Activated CD8-positive, alpha-beta memory T cell treated with anti-CD3 and anti-CD28 coated beads, Interleukin-2, amount 50 U/mL, for 4 hours (primary cell): ENCODE data around the gene CHEK2.
"Not testable (repeated sequence)": the region's sequence is repeated elsewhere in the genome, so short reads cannot be mapped to it uniquely, and the experiment has no call there.

ENCODE experiments used
- DNase-seq: peaks from one replicate; pipeline ENCODE4 v3.0.0-alpha.2; 2020

CHEK2 gene

DNA sequence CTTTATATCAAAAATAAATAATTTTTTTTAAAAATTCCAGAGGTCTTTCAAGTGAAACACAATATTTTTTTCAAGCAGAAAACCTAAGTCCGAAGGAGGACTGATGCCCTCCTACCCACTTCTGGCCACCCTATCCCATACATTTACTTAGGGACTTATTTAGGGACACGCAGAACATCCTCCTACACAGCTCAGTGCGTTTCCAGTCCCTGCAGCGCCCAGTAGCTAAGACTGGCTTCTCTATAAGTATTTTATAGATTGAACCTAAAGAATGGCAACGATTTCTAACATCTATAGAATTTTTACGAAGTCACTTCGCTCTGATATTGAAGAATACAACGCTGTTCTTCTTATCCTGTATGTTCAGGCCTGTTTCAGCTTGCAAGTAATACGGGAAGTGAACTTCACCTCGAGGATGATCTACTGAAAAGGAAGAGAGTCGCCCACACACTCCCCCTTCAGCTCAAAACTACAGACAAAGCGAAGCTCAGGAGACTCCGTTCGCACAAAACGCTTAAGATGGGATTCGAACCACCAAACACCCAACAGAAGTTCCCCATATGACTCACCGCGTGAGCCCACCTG is 328 bp downstream of the CHEK2 start:
- no peak for DNase-seq

DNA sequence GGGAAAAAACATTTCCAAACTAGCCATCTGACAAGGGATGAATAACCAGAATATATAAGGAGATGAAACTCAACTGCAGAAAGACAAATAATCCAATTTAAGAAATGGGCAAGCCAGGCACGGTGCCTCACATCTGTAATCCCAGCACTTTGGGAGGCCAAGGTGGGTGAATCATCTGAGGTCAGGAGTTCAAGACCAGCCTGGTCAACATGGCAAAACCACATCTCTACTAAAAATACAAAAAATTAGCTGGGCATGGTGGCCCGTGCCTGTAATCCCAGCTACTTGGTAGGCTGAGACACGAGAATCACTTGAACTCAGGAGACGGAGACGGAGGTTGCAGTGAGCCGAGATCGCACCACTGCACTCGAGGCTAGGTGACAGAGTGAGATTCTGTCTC is 2.7 kb downstream of the CHEK2 start:
- DNase-seq, result not testable (repeated sequence)

DNA sequence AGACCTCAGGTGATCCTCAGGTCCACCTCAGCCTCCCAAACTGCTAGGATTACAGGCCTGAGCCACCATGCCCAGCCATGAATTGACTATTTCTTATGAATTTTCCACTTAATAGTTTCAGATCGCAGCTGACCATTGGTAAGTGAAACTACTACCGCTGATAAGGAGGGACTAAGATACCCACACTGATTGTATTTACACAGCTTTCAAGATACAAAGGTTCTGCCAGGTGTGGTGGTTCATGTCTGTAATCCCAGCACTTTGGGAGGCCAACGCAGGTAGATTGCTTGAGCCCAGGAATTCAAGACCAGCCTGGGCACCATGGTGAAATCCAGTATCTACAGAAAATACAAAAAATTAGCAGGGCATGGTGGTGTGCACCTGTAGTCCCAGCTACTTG is 3.9 kb downstream of the CHEK2 start:
- DNase-seq, result no peak

DNA sequence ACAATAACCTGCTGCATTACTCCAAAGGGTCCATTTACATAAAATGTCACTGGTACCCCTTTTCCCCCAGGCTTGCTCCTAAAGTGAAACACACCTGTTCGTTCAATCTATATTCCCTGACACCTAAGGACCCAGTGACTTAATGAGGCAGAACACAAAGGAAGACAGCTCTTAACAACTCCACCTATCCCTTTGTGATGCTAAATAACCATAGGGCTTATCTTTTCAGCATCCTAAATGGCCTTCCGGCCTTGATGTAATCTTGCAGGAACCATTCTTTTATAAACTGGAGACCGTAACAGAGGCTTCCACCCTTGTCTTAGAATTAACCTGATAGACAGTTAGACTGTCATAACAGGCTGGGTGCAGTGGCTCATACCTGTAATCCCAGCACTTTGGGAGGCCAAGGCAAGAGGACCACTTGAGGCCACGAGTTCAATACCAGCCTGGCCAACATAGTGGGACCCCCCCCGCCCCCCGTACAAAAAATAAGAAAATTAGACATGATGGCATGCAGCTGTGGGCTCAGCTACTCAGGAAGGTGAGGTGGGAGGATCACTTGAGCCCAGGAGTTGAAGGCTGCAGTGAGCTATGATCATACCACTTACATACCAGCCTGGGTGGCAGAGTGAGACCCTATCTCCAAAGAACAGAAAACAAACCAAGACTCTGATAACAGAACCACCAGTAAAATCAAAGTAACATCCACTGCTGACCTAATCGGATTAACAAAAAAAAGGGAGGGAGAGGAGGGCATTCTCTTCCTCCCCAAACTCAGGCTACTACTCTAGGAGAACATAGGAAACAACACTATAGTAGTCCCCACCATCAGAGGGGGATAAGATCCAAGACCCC is 5.1 kb downstream of the CHEK2 start:
- no peak for DNase-seq

DNA sequence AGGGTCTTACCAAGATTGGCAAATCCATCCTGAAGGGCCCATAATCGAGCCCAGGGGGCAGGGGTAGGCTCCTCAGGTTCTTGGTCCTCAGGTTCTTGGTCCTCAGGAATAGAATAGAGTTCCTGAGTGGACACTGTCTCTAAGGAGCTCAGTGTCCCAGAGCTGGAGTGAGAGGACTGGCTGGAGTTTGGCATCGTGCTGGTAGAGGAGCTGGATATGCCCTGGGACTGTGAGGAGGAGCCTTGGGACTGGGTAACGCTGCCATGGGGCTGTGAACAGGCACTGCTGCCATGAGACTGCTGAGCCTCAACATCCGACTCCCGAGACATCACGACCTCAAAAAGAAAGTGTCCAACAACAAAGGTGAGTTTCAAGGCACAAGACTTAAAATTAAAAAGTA is 7.2 kb downstream of the CHEK2 start:
- DNase-seq, result no peak

DNA sequence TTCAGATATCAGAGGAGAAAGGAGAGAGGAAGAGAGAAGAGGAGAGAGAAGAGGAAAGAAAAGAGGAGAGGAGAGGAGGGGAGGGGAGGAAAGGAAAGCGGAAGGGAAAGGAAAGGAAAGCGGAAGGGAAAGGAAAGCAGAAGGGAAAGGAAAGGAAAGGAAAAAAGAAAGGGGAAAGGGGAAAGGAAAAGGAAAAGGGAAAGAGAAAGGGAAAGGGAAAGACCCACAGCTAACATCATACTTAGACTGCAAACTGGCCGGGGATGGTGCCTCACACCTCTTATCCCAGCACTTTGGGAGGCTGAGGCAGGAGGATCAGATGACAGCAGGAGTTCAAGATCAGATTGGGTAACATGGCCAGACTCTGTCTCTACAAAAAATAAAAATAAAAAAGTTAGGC is 11.4 kb downstream of the CHEK2 start:
- no peak for DNase-seq

DNA sequence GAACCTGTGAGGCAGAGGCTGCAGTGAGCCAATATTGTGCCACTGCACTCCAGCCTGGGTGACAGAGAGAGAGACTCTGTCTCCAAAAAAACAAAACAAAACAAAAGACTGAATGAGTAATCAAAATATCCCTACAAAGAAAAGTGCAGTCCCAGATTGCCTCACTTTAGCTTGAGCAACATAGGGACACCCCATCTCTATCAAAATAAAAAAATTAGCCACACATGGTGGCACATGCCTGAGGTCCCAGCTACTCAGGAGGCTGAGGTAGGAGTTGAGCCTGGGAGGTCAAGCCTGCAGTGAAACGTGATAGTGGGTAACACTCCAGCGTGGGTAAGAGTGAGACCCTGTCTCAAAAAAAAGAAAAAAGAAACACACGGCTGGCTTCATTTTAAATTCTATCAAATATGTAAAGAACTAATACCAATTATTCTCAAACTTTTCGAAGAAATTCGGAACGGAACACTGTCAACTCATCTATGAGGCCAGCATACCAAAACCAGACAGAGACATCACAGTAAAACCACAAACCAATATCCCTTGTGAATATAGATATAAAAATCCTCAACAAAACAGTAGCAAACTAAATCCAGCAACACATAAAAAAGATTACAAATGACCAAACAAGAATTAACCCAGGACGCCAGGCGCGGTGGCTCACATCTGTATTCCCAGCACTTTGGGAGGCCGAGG is 12.9 kb downstream of the CHEK2 start:
- DNase-seq, result no peak

DNA sequence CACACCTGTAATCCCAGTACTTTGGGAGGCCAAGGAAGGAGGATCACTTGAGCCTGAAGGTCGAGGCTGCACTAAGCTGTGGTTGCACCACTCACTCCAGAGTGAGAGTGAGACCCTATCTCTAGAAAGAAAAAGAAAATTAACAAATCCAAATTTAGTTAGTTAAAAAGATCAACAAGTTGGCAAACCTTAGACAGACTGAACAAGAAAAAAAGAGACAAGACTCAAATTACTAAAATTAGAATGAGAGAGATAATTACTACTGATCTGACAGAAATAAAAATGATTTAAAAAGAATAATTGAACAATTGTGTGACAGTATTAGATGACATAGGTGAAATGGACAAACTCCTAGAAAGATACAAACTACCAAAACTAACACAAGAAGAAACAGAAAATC is 13.6 kb downstream of the CHEK2 start:
- DNase-seq, result no peak

DNA sequence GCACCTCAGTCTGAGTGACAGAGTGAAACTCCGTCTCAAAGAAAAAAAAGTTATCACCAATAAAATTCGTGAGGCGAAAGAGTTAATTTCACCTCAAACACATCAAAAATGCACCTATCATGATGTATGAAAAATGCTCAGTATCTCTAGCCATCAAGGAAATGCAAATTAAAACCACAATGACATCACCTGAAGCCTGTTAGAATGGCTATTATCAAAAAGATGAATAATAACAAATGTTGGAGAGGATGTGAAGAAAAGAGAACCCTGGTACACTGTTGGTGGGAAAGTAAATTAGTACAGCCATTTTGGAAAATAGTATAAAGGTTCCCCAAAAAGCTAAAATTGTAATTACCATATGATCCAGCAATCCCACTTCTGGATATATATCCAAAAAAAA is 23.6 kb downstream of the CHEK2 start:
- DNase-seq, result no peak

DNA sequence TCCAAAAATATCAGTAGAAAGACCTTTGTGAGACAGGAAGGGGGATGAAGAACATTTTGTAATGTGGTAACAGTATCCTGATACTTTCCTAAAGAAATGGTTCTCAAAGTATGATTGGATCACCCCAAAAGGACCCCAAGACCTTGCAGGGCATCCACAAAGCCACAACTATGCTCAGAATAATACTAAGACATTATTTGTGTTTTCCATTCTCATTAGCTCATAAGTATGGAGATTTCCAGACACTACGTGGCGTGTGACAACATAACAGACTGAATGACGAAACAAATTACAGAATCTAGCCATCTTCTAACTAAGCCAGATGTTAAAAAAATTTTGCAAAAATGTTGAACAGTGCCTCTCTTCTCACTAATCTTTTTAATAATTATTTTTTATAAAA is 24.9 kb downstream of the CHEK2 start:
- no peak for DNase-seq

DNA sequence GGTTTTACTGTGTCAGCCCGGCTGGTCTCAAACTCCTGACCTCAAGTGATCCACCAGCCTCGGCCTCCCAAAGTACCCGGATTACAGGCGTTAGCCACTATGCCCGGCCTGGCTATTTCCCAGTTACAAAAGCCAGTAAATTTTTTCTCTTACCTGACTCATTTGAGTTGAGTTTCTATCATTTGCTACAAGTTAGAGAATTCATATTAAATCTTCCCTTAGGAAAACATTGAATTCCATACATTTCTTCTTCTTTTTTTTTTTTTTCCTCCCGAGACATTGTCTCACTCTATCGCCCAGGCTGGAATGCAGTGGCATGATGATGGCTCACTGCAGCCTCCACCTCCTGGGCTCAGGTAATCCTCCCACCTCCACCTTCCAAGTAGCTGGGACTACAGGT is 26.0 kb downstream of the CHEK2 start:
- DNase-seq, result no peak

DNA sequence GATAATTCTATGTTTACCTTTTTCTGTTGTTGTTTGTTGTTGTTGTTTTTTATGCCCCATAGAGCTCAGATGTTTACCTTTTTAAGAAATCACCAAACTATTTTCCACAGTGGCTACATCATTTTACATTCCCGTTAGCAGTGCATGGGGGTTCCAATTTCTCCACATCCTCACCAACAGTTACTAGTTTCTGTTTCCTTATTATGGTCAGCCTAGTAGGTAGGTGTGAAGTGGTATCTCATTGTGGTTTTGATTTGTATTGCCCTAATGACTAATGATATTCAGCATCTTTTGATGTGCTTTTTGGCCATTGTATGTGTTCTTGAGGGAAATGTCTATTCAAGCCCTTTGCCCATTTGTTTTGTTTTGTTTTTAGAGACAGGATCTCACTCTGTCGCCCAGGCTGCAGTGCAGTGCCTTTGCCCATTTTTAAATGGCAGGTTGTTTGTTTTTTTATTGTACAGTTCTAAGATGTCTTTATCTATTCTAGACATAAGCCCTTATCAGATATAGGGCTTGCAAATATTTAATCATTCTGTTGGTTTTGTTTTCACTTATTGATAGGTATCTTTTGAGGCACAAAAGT is 27.5 kb downstream of the CHEK2 start:
- DNase-seq, result no peak

DNA sequence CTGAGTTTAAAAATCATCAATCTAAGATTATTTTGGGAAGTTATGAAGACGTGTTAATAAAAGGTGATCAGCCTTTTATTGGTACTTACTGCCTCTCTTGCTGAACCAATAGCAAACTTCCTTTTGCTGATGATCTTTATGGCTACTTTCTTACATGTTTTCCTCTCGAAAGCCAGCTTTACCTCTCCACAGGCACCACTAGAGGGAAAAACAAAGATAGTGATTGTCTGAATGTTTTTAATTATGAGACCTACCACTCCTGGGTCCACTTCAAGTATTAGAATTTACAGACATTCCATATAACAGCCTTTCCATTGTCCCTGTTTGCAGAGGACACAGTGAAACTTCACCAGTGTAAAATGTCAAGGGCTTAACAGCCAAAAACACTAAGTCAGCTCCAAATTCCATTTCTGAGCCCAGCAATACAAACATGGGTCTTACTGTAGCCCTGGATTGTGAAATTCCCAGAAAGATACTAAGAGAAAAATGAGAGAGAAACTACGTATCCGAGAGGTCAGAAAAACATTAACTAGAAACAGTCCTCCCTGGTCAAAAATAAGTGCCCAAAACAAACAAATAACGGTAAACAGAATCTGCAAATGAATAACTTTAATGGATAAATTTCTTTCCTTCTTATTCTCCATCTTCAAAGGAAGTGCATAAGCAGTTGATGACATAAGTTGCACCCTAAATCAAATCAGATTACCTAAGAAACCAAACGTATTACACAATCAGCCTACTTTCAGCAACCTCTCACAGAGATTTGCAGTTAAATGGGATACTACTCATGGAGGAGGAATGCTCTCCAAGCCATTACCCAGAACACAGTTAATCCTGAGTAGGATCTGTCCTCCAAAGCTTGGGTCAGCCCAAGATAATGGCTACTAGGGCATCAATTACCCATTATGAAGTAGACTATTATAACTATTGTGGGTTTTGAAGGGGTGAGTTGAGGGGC is 29.5 kb downstream of the CHEK2 start:
- no peak for DNase-seq

DNA sequence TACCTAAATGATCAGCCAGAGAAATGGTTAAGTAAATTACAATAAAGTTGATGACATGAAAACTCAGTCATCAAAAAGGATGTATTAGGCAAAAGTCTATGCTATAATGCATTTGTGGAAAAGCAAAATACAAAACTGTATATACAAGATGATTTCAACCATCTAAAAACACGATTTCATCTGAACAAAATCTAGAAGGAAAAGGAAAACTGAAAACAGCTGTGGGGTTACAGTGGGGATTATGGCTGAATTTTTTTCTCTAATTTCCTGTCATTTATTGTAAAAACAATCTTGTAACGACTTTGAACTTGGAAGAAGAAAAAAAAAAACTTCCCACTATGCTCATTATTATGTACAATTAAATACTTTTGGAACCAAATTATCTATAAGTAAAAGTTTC is 30.3 kb downstream of the CHEK2 start:
- DNase-seq, result no peak

DNA sequence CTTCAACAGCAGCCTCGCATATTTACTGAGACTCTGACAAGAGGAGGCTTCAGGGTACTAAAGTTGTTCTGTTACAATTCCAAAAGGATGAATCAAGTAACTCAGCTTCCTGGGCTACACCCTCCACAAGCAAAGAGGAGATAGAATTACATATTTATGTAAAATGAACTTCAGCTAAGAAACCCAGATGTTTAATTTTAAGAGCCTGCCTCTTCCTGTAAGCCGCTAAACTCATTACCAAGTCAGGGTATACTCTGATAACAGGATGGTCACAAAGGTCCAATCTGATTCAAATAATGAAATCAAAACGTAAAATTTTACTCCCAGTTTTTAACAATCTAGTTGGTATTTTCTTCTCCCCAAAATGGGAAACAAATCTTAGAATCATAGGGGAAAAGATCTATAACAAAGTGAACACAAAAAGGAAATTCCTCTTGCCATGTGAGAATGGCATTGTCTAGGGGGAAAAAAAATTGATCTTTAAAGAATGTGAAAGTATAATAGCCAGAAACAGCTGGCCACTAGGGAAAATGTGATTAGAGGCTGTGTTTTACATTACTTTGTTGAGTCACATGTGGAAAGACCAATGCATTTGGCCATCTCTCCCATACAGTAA is 30.9 kb downstream of the CHEK2 start:
- DNase-seq, result no peak

DNA sequence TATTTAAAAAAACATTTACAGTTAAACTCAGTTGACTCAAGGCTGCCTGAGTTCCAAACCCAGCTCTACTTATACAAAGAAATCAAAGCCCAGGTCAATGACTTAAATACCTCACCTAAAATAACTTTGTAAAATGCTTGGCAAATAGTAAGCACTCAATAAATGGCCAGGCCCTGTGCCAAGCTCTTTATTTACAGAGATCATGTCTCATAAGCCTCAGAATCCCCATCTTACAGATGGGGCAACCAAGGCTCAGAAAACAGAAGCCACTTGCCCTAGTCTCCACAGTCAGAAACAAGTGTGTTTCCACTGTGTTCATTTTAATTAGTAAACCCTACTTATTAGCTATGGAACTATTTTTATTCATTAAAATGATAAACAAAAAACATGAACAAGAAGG is 31.5 kb downstream of the CHEK2 start:
- no peak for DNase-seq

DNA sequence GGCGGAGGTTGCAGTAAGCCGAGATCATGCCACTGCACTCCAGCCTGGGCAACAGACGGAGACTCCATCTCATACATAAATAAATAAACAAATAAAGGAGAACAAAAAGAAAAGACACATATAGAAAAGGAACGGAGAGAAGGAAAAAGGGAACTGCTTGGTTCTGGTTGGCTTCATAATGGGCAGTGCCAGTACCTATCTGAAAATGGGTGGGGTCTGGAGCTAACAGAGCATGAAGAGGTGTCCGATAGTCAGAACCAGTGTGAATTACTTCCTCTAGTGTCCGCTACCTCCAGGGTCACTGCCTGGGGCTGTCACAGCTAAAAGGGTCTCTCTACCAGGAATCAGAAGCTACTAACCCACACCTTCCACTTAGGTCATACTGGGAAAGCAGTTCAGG is 34.8 kb downstream of the CHEK2 start:
- DNase-seq, result no peak

DNA sequence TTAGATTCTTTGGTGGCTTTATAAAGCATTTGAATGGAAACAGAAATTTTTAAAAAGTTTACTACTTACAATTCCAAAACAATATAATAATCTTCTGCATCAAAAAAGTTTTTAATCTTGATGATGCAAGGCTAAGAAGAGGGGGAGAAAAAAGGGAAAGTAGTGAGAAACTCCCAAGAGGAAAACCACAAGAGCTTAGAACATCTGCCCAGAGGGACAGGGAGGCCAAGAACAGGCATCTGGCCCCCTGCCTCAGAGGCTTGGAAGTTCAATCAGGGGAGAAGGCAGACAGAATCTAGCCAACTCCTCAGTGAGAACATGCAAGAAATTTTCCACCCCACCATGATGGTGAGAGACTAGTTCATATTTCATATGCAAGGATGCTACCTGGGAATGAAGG is 38.2 kb downstream of the CHEK2 start:
- no peak for DNase-seq

DNA sequence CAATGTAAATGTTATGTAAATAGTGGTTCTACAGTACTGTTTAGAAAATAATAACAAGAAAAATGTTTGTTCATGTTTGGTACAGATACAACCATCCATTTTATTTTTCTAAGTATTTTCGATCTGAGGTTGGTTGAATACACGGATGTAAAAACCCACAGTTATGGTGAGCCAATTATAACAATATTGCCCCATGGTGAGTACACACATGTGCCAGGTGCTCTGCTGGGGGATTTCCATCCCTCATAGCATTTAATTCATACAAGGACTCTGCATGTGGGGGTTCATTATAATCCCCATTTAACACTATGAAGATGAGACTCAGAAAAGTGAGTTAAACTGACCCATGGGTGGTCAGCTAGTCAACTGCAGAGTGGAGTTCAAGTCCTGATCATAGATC is 38.7 kb downstream of the CHEK2 start:
- DNase-seq, result no peak

DNA sequence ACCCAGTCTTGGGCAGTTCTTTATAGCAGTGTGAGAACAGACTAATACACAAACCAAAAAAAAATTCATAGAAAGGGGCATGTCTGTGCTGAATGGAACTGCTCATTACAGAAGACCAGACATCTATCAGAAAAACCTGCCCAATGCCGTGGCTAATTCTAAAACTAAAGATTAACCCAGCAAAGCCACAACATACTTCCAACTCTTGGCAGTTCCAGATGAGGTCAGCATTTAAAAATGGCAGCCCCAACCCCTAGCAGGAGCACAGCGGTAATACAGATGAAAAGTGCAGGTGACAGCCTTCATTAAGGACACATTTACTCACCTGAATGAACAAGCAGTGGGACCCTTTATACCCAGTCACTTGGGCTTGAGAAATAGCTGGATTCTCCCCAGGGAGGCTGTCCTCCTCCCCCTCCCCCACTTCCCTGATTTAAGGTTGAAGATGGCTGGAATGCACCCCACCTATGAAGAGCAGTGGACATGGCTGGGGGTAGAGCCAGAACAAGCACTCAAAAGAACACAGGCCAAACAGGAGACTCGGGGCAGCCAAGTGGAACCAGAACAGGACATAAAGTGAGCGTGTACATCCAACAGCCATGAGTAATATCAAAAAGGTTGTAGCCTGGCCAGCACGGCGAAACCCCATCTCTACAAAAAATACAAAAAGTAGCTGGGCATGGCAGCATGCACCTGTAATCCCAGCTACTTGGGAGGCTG is 48.4 kb downstream of the CHEK2 start:
- not testable (repeated sequence) for DNase-seq

DNA sequence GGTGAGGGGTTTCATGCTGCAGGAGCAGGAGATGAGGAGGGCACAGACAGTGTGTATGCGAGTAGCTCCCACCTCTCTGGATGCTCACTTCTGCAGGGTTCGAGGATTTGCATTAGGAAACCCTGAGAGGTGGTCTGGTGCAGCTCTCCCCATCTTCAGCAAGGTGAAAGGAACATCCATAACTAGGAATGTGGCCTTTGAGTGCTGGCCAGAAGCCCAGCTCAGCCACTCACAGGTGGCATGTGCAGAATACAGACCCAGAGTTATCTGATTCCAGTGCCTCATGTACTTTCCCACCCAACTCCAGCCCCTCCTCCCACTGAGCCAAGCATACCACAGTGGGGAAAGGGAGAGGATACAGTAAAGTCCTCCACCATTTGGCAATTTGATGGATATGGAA is 51.8 kb downstream of the CHEK2 start:
- DNase-seq, result not testable (repeated sequence)
